Measurements from ENCODE around the gene ABCF3. TPM values are rescaled to one million over a fixed set of nuclear protein-coding genes. Genes with fewer than 3 reads are reported as not detected.

The ABCF3 gene
- total and polyA plus RNA-seq, 10 donors, result 35.3 to 90.7 (median 68.5) TPM

GRCh38 chr3:184143327-184143726 is 42.7 kb upstream of the ABCF3 start:
- Histone ChIP-seq H3K4me3 (no peak overlapping the region), H3K36me3 (peaks cover 8 to 88% (median 77%) of the 10 kb centered on the region in 6 donors), H3K27ac (no peak overlapping the region), H3K27me3 (replicated peaks in 1 of 7) (no peaks in the 10 kb centered on the region), H3K9me3 (no peaks in the 10 kb centered on the region), H3K4me1 (peaks cover 0 to 15% (median 12%) of the 10 kb centered on the region in 6 donors)
- WGBS, 5 donors, result 65 to 89% (median 81%) methylated on average over 3 of the region's 3 CpGs
- intact Hi-C loops (cut with DNase I; ENCODE audit: low total_unique reads), result no loop called here
- TF ChIP-seq POLR2A (IDR thresholded peaks at IDR 0.05) (no peak), CTCF (IDR thresholded peaks at IDR 0.05 in 8 of 11, conservative IDR thresholded peaks at IDR 0.05 in 3 of 11) (no peak), POLR2AphosphoS5 (IDR thresholded peaks at IDR 0.05) (no peak)
- DNase-seq, result peak; percentile 42

GRCh38 chr3:184144505-184144904 is 41.5 kb upstream of the ABCF3 start:
- H3K4me1 ChIP-seq, result peaks cover 0 to 15% (median 12%) of the 10 kb centered on the region in 6 donors
- no peaks in the 10 kb centered on the region for H3K27me3 ChIP-seq (replicated peaks in 1 of 7)
- no peak overlapping the region for H3K4me3 ChIP-seq
- peak overlapping the region in 1 of 8 donors; percentile 21 for H3K27ac ChIP-seq
- no peaks in the 10 kb centered on the region for H3K9me3 ChIP-seq
- intact Hi-C loops (cut with DNase I; ENCODE audit: low total_unique reads), result no loop called here
- peaks cover 8 to 77% (median 69%) of the 10 kb centered on the region in 6 donors for H3K36me3 ChIP-seq
- no peak for TF ChIP-seq POLR2A (IDR thresholded peaks at IDR 0.05)
- WGBS, 5 donors, result 77 to 96% (median 91%) methylated on average over 5 of the region's 5 CpGs
- peak; percentile 36 for DNase-seq

- peak; percentile 68 for DNase-seq
- Histone ChIP-seq H3K4me3 (no peak overlapping the region), H3K9me3 (no peaks in the 10 kb centered on the region), H3K36me3 (peaks cover 8 to 71% (median 63%) of the 10 kb centered on the region in 6 donors), H3K27me3 (replicated peaks in 1 of 7) (no peaks in the 10 kb centered on the region), H3K27ac (peak overlapping the region in 1 of 8 donors; percentile 21), H3K4me1 (peaks cover 0 to 15% (median 12%) of the 10 kb centered on the region in 6 donors)
- WGBS, 5 donors, result 43 to 61% (median 58%) methylated on average over 4 of the region's 4 CpGs
- peak in 8 of 11 experiments; percentile 20 to 60 (median 45) for TF ChIP-seq CTCF (IDR thresholded peaks at IDR 0.05 in 8 of 11, conservative IDR thresholded peaks at IDR 0.05 in 3 of 11)
- TF ChIP-seq POLR2A (IDR thresholded peaks at IDR 0.05), result no peak
- TF ChIP-seq POLR2AphosphoS5 (IDR thresholded peaks at IDR 0.05), result peak in 1 of 3 donors; percentile 38
- intact Hi-C loops (cut with DNase I; ENCODE audit: low total_unique reads), result no loop called here
These were observed 40.9 kb upstream of the ABCF3 start for GRCh38 chr3:184145111-184145524.

GRCh38 chr3:184145751-184146270 is 40.2 kb upstream of the ABCF3 start:
- Histone ChIP-seq H3K27me3 (replicated peaks in 1 of 7) (no peaks in the 10 kb centered on the region), H3K4me1 (peaks cover 0 to 15% (median 12%) of the 10 kb centered on the region in 6 donors), H3K4me3 (no peak overlapping the region), H3K27ac (peak overlapping the region in 1 of 8 donors; percentile 21), H3K36me3 (peaks cover 8 to 64% (median 56%) of the 10 kb centered on the region in 6 donors), H3K9me3 (no peaks in the 10 kb centered on the region)
- DNase-seq, result no peak
- 81 to 91% (median 89%) methylated on average over 8 of the region's 8 CpGs for WGBS, 5 donors
- intact Hi-C loops (cut with DNase I; ENCODE audit: low total_unique reads), result no loop called here
- TF ChIP-seq POLR2A (IDR thresholded peaks at IDR 0.05) (no peak), POLR2AphosphoS5 (IDR thresholded peaks at IDR 0.05) (no peak), CTCF (IDR thresholded peaks at IDR 0.05 in 8 of 11, conservative IDR thresholded peaks at IDR 0.05 in 3 of 11) (no peak)
